Uterus (tissue), 4 donors: ENCODE results near the gene EDDM13. TPM values are rescaled to one million over a fixed set of nuclear protein-coding genes. Genes with fewer than 3 reads are reported as not detected.
A peak's percentile ranks its signal among the peaks of the same experiment; 100 is the strongest.
"Not testable (repeated sequence)": the region's sequence is repeated elsewhere in the genome, so short reads cannot be mapped to it uniquely, and the experiment has no call there.

ENCODE experiments used
- DNase-seq, 2 donors: peaks; one replicate each; pipeline ENCODE4 v3.0.0-alpha.2; 2019 to 2020
- H3K27ac ChIP-seq, 2 donors: fragments of 200-600 bp; sonication (generic); 1 replicate in 1 of 2; 2 replicates in 1 of 2; pipeline ENCODE4 v1.5.1; 2016 to 2018
- H3K27me3 ChIP-seq, 2 donors: fragments of 200-600 bp; sonication (generic); one replicate each; pipeline ENCODE4 v1.5.1; 2018 to 2019; ENCODE audit warnings: control low read depth in 1 of 2
- H3K36me3 ChIP-seq, 2 donors: fragments of 200-600 bp; sonication (generic); one replicate each; pipeline ENCODE4 v1.5.1; 2019; ENCODE audit warnings: control low read depth in 1 of 2
- H3K4me1 ChIP-seq, 2 donors: fragments of 200-600 bp; sonication (generic); one replicate each; pipeline ENCODE4 v1.5.1; 2018 to 2019; ENCODE audit warnings: control low read depth in 1 of 2
- H3K4me3 ChIP-seq, 2 donors: fragments of 200-600 bp; sonication (generic); 1 replicate in 1 of 2; 2 replicates in 1 of 2; pipeline ENCODE4 v1.5.1; 2018 to 2019; ENCODE audit warnings: mild to moderate bottlenecking in 1 of 2
- H3K9me3 ChIP-seq, 2 donors: fragments of 200-600 bp; sonication (generic); one replicate each; pipeline ENCODE4 v1.5.1; 2019; ENCODE audit warnings: control low read depth in 1 of 2
- POLR2A ChIP-seq, 2 donors: fragments of 450-650 bp; IDR thresholded peaks; one replicate each; pipeline ENCODE4 v1.6.1; 2016; ENCODE audit warnings: antibody characterized with exemption in 2 of 2, mild to moderate bottlenecking in 1 of 2, moderate library complexity in 1 of 2
- intact Hi-C: fragments of 100-400 bp; cut with DNase I; formaldehyde crosslinking; loops from one replicate; pipeline ENCODE4 v1.15.1; 2023; ENCODE audit warnings: low total_unique reads
- total RNA-seq, 4 donors: library from RNA; depleted of rRNA in 3 of 4; stranded (reverse); fragments of >200 nt in 3 of 4; gene quantifications; one replicate each; pipeline versions ENCODE4 v1.1.0 to v1.2.4, GENCODE V29; 2014 to 2023
- TF ChIP-seq, protein P1 (sequence below), 4 experiments: fragments of 200-600 bp in 2 of 4; fragments of 450-650 bp in 2 of 4; sonication (generic) in 2 of 4; IDR thresholded peaks; one replicate each; pipeline ENCODE4 v1.5.1; 2016 to 2019; ENCODE audit warnings: antibody characterized with exemption in 4 of 4, mild to moderate bottlenecking in 2 of 4, moderate library complexity in 1 of 4
- donor health status: DM: yes; HTN: yes; CAD: no.

EDDM13 gene
- total RNA-seq, 4 donors from 2014 or later: not detected

DNA sequence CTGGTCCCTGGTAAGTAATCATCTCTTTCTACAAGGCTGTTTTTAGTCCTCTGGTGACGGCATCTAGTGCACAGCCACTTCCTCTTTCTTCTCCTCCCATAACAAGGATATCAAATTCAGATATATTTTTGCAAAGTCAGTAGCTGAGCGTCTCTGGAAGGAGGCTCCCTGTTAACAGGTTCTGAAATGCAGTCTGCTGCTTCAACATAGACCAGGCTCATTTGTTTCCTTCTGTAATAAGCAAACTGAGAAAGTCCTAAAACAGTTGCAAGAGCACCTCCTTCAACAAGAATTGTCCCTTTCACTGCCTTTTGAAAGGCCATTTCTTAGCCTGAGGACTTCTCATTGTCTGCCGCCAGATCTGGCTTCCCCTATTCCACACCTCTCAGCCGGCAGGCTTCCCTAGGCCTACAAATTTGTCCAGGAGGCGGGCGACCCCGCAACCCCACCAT is 49.5 kb downstream of the EDDM13 start:
- DNase-seq: no peak
- Histone ChIP-seq H3K27ac (no peak overlapping the region), H3K27me3 (no peaks in the 10 kb centered on the region), H3K9me3 (no peaks in the 10 kb centered on the region), H3K4me1 (no peaks in the 10 kb centered on the region), H3K4me3 (no peak overlapping the region), H3K36me3 (no peaks in the 10 kb centered on the region)
- intact Hi-C loops: no loop called here
- TF ChIP-seq POLR2A (IDR thresholded peaks at IDR 0.05): no peak
- TF ChIP-seq, protein P1, sequence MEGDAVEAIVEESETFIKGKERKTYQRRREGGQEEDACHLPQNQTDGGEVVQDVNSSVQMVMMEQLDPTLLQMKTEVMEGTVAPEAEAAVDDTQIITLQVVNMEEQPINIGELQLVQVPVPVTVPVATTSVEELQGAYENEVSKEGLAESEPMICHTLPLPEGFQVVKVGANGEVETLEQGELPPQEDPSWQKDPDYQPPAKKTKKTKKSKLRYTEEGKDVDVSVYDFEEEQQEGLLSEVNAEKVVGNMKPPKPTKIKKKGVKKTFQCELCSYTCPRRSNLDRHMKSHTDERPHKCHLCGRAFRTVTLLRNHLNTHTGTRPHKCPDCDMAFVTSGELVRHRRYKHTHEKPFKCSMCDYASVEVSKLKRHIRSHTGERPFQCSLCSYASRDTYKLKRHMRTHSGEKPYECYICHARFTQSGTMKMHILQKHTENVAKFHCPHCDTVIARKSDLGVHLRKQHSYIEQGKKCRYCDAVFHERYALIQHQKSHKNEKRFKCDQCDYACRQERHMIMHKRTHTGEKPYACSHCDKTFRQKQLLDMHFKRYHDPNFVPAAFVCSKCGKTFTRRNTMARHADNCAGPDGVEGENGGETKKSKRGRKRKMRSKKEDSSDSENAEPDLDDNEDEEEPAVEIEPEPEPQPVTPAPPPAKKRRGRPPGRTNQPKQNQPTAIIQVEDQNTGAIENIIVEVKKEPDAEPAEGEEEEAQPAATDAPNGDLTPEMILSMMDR (IDR thresholded peaks at IDR 0.05): no peak

DNA sequence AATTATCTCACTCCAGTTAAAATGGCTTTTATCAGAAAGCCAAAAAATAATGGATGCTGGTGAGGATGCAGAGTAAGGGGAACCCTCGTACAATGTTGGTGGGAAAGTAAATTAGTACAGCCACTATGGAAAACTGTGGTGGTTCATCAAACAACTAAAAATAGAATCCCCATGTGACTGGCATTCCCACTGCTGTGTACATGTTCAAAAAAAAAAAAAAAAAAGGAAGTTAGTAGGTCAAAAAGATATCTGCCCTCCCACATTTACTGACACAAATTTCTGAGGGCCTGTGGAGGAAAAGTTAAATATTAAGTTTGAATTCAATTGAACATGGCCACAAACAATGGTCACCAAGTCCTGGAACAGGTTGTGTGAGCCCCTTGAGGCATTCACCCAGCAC is 51.9 kb downstream of the EDDM13 start:
- intact Hi-C loops: no loop called here
- TF ChIP-seq, protein P1 (IDR thresholded peaks at IDR 0.05): no peak
- TF ChIP-seq POLR2A (IDR thresholded peaks at IDR 0.05): no peak

DNA sequence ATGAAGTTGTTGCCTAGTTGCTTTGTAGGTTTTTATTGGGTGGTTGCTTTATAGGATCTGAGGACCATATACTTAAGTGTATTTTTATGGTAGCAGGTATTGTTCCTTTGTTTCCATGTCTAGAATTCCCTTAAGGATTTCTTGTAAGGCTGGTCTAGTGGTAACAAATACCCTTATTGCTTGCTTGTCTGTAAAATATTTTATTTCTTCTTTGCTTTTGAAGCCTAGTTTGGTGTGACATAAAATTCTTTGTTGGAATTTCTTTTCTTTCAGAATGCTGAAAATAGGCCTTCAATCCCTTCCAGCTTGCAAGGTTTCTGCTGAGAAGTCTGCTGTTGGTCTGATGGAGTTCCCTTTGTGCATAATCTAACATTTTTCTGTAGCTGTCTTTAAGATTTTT is 60.1 kb downstream of the EDDM13 start:
- intact Hi-C loops: no loop called here
- H3K27me3 ChIP-seq: no peaks in the 10 kb centered on the region
- peaks cover 0 to 28% of the 10 kb centered on the region in 2 donors for H3K9me3 ChIP-seq
- no peak overlapping the region for H3K4me3 ChIP-seq
- no peaks in the 10 kb centered on the region for H3K4me1 ChIP-seq
- DNase-seq: no peak
- H3K27ac ChIP-seq: no peak overlapping the region
- no peaks in the 10 kb centered on the region for H3K36me3 ChIP-seq
- TF ChIP-seq, protein P1 (IDR thresholded peaks at IDR 0.05): no peak
- TF ChIP-seq POLR2A (IDR thresholded peaks at IDR 0.05): no peak

More for the DNA sequence above, 51.9 kb downstream of the EDDM13 start:
- no peak overlapping the region for H3K27ac ChIP-seq
- no peak overlapping the region for H3K4me3 ChIP-seq
- H3K36me3 ChIP-seq: no peaks in the 10 kb centered on the region
- no peaks in the 10 kb centered on the region for H3K27me3 ChIP-seq
- H3K9me3 ChIP-seq: no peaks in the 10 kb centered on the region
- DNase-seq: no peak
- H3K4me1 ChIP-seq: no peaks in the 10 kb centered on the region

DNA sequence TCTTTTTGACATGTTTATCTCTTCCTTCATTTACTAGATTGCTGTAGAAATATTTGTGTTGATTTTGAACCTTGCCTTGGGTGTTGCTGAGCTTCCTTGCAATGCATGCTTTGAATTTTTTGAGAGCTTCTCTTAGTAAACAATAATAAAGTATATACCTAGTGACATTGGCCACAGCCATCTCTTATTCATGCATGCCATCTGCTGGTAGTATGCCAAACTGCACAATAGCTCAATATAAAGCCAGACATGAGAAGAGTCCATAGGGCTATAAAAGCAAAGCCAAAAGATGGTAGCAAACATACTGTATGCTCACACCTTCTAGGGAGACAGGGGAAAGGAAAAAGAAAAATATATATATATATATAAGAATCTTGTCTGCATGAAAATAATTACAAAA is 61.0 kb downstream of the EDDM13 start:
- intact Hi-C loops: no loop called here
- Histone ChIP-seq H3K27me3 (no peaks in the 10 kb centered on the region), H3K4me3 (no peak overlapping the region), H3K27ac (no peak overlapping the region), H3K36me3 (no peaks in the 10 kb centered on the region), H3K9me3 (peaks cover 0 to 28% of the 10 kb centered on the region in 2 donors), H3K4me1 (no peaks in the 10 kb centered on the region)
- DNase-seq: no peak
- no peak for TF ChIP-seq POLR2A (IDR thresholded peaks at IDR 0.05)
- TF ChIP-seq, protein P1 (IDR thresholded peaks at IDR 0.05): peak in 3 of 4 experiments; percentile 10 to 35 (median 33)

DNA sequence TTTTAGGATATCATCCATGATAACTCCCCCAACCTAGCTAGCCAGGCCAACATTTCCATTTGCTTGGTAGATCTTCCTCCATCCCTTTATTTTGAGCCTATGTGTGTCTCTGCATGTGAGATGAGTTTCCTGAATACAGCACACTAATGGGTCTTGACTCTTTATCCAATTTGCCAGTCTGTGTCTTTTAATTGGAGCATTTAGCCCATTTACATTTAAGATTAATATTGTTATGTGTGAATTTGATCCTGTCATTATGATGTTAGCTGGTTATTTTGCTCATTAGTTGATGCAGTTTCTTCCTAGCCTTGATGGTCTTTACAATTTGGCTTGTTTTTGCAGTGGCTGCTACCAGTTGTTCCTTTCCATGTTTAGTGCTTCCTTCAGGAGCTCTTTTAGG is 62.8 kb downstream of the EDDM13 start:
- H3K9me3 ChIP-seq: peaks cover 0 to 28% of the 10 kb centered on the region in 2 donors
- H3K27ac ChIP-seq, intact Hi-C loops, H3K27me3 ChIP-seq, H3K4me3 ChIP-seq, DNase-seq, H3K4me1 ChIP-seq, H3K36me3 ChIP-seq: not testable (repeated sequence)

DNA sequence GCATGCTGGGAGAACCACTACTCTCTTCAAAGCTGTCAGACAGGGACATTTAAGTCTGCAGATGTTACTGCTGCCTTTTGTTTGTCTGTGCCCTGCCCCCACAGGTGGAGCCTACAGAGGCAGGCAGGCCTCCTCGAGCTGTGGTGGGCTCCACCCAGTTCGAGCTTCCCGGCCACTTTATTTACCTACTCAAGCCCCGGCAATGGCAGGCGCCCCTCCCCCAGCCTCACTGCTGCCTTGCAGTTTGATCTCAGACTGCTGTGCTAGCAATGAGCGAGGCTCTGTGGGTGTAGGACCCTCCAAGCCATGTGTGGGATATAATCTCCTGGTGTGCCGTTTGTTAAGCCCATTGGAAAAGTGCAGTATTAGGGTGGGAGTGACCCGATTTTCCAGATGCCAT is 64.5 kb downstream of the EDDM13 start:
- peaks cover 0 to 27% of the 10 kb centered on the region in 2 donors for H3K9me3 ChIP-seq
- H3K4me3 ChIP-seq, intact Hi-C loops, DNase-seq, H3K36me3 ChIP-seq, H3K27me3 ChIP-seq, H3K27ac ChIP-seq, H3K4me1 ChIP-seq: not testable (repeated sequence)

DNA sequence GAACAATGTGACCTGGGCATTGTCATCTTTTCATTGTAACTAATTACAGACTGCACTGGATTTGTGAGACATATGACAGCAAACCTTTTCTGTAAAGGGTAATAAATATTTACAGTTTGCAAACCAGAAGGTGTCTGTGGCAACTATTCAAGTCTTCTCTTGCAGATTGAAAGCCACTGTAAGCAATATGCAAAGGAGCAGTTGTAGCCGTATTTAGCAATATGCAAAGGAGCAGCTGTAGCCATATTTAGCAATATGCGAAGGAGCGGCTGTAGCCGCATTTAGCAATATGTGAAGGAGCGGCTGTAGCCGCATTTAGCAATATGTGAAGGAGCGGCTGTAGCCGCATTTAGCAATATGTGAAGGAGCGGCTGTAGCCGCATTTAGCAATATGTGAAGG is 66.5 kb downstream of the EDDM13 start:
- H3K4me3 ChIP-seq, H3K4me1 ChIP-seq, H3K36me3 ChIP-seq, H3K9me3 ChIP-seq, intact Hi-C loops, H3K27me3 ChIP-seq, H3K27ac ChIP-seq, DNase-seq: not testable (repeated sequence)
